Measurements from ENCODE around the gene RNF8.
"Not testable (repeated sequence)": the region's sequence is repeated elsewhere in the genome, so short reads cannot be mapped to it uniquely, and the experiment has no call there.

RNF8 gene

GRCh38 chr6:37435816-37436215, 82.0 kb downstream of the RNF8 start:
- Histone ChIP-seq H3K4me1 (ENCODE audit: control insufficient read depth in 1 of 2, insufficient read depth in 1 of 2, low read depth in 1 of 2, low read length in 1 of 2) (peaks cover 15 to 16% of the 10 kb centered on the region in 2 experiments), H3K27ac (no peak overlapping the region), H3K4me3 (ENCODE audit: low read depth in 1 of 2, low read length in 1 of 2) (no peak overlapping the region), H3K9me3 (no peaks in the 10 kb centered on the region), H3K27me3 (peaks cover 6% of the 10 kb centered on the region), H3K36me3 (peaks cover 38% of the 10 kb centered on the region)
- no peak for TF ChIP-seq CTCF (IDR thresholded peaks at IDR 0.05)

GRCh38 chr6:37438930-37439329, 85.1 kb downstream of the RNF8 start:
- no peak overlapping the region for H3K27ac ChIP-seq
- no peaks in the 10 kb centered on the region for H3K9me3 ChIP-seq
- H3K4me3 ChIP-seq (ENCODE audit: low read depth in 1 of 2, low read length in 1 of 2) = no peak overlapping the region
- H3K4me1 ChIP-seq (ENCODE audit: control insufficient read depth in 1 of 2, insufficient read depth in 1 of 2, low read depth in 1 of 2, low read length in 1 of 2) = peaks cover 5 to 14% of the 10 kb centered on the region in 2 experiments
- H3K36me3 ChIP-seq = peaks cover 49% of the 10 kb centered on the region
- TF ChIP-seq CTCF (IDR thresholded peaks at IDR 0.05) = no peak
- H3K27me3 ChIP-seq = no peaks in the 10 kb centered on the region

- H3K4me1 ChIP-seq (ENCODE audit: control insufficient read depth in 1 of 2, insufficient read depth in 1 of 2, low read depth in 1 of 2, low read length in 1 of 2) = peaks cover 0 to 10% of the 10 kb centered on the region in 2 experiments
- no peaks in the 10 kb centered on the region for H3K9me3 ChIP-seq
- H3K36me3 ChIP-seq = peaks cover 62% of the 10 kb centered on the region
- no peak overlapping the region for H3K4me3 ChIP-seq (ENCODE audit: low read depth in 1 of 2, low read length in 1 of 2)
- TF ChIP-seq CTCF (IDR thresholded peaks at IDR 0.05) = no peak
- H3K27me3 ChIP-seq = no peaks in the 10 kb centered on the region
- no peak overlapping the region for H3K27ac ChIP-seq
Measured at GRCh38 chr6:37441651-37442050, 87.9 kb downstream of the RNF8 start.

GRCh38 chr6:37442416-37443215, 88.8 kb downstream of the RNF8 start:
- H3K27ac ChIP-seq = peak overlapping the region; percentile 45

GRCh38 chr6:37443216-37443542, 89.4 kb downstream of the RNF8 start:
- H3K27ac ChIP-seq; H3K9me3 ChIP-seq; H3K27me3 ChIP-seq; H3K4me3 ChIP-seq (ENCODE audit: low read depth in 1 of 2, low read length in 1 of 2): not testable (repeated sequence)
- Histone ChIP-seq H3K36me3 (peaks cover 59% of the 10 kb centered on the region), H3K4me1 (ENCODE audit: control insufficient read depth in 1 of 2, insufficient read depth in 1 of 2, low read depth in 1 of 2, low read length in 1 of 2) (peaks cover 0 to 10% of the 10 kb centered on the region in 2 experiments)

More at GRCh38 chr6:37442416-37443215, 88.8 kb downstream of the RNF8 start:
- Histone ChIP-seq H3K36me3 (peaks cover 64% of the 10 kb centered on the region), H3K27me3 (no peaks in the 10 kb centered on the region), H3K4me3 (ENCODE audit: low read depth in 1 of 2, low read length in 1 of 2) (no peak overlapping the region), H3K9me3 (no peaks in the 10 kb centered on the region), H3K4me1 (ENCODE audit: control insufficient read depth in 1 of 2, insufficient read depth in 1 of 2, low read depth in 1 of 2, low read length in 1 of 2) (peaks cover 0 to 10% of the 10 kb centered on the region in 2 experiments)
- no peak for TF ChIP-seq CTCF (IDR thresholded peaks at IDR 0.05)
